NT2/D1 (cell line): ENCODE results near the gene MSMB.
"Not testable (repeated sequence)": the region's sequence is repeated elsewhere in the genome, so short reads cannot be mapped to it uniquely, and the experiment has no call there.

ENCODE experiments used
- DNase-seq: peaks from one replicate; pipeline ENCODE4 v3.0.0-alpha.2; 2011; ENCODE audit warnings: low read depth, low spot score
- H3K27me3 ChIP-seq: 2 replicates; pipeline ENCODE4 v1.6.0; 2011; ENCODE audit warnings: mild to moderate bottlenecking; ENCODE audit not compliant: insufficient read length, insufficient read depth
- H3K36me3 ChIP-seq: 2 replicates; pipeline ENCODE4 v1.6.1; 2011; ENCODE audit warnings: mild to moderate bottlenecking, low read length, mixed read lengths; ENCODE audit not compliant: insufficient read depth, insufficient read length
- H3K4me1 ChIP-seq: 2 replicates; pipeline ENCODE4 v1.5.1; 2011; ENCODE audit not compliant: insufficient read depth, insufficient read length
- H3K4me3 ChIP-seq: 2 replicates; pipeline ENCODE4 v1.5.1; 2011; ENCODE audit warnings: low read depth; ENCODE audit not compliant: insufficient read length
- H3K9ac ChIP-seq: 2 replicates; pipeline ENCODE4 v1.6.0; 2011; ENCODE audit warnings: low read depth; ENCODE audit not compliant: insufficient read length
- H3K9me3 ChIP-seq: 2 replicates; pipeline ENCODE4 v1.5.1; 2011; ENCODE audit warnings: mild to moderate bottlenecking, low read length; ENCODE audit not compliant: insufficient read depth
- SUZ12 ChIP-seq: IDR thresholded peaks from 2 replicates; pipeline ENCODE4 v1.6.1; 2011; ENCODE audit not compliant: insufficient read length, insufficient read depth; ENCODE audit errors: extremely low read depth
- YY1 ChIP-seq: IDR thresholded peaks from 2 replicates; pipeline ENCODE4 v1.6.1; 2011; ENCODE audit not compliant: insufficient read length, insufficient read depth
- ZNF274 ChIP-seq: IDR thresholded peaks from 2 replicates; pipeline ENCODE4 v1.6.1; 2011; ENCODE audit warnings: mild to moderate bottlenecking, low read depth, low read length

MSMB gene

GRCh38 chr10:46014206-46014605 is 31.9 kb downstream of the MSMB start:
- Histone ChIP-seq H3K27me3 (no peaks in the 10 kb centered on the region), H3K36me3 (peaks cover 70% of the 10 kb centered on the region), H3K4me1 (no peaks in the 10 kb centered on the region), H3K9me3 (no peaks in the 10 kb centered on the region), H3K4me3 (no peak overlapping the region), H3K9ac (no peak overlapping the region)
- TF ChIP-seq ZNF274 (no peak), YY1 (no peak), SUZ12 (no peak)
- DNase-seq = no peak

DNA sequence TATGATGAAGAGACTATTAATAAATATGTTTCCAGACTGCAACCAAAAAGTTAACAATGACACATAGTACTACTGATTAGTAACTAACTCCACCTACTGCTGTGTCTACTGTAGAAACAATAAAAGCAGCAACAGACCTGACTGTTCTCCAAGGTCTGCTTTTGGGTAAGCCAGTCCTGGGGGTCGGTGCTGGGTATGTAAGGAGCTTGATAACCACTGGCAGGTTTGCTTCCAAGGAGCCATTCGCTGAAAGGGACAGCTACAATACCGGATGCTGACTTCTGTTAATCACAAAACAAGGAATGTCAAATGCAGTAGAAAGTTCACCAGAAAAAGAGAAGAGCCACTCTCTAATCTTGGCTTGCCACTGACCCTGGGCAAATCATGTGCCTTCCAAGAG is 33.3 kb downstream of the MSMB start:
- no peak for DNase-seq
- H3K4me1 ChIP-seq = no peaks in the 10 kb centered on the region
- no peak overlapping the region for H3K4me3 ChIP-seq
- TF ChIP-seq SUZ12 (no peak), YY1 (no peak), ZNF274 (no peak)
- no peaks in the 10 kb centered on the region for H3K9me3 ChIP-seq
- no peak overlapping the region for H3K9ac ChIP-seq
- peaks cover 80% of the 10 kb centered on the region for H3K36me3 ChIP-seq
- no peaks in the 10 kb centered on the region for H3K27me3 ChIP-seq

DNA sequence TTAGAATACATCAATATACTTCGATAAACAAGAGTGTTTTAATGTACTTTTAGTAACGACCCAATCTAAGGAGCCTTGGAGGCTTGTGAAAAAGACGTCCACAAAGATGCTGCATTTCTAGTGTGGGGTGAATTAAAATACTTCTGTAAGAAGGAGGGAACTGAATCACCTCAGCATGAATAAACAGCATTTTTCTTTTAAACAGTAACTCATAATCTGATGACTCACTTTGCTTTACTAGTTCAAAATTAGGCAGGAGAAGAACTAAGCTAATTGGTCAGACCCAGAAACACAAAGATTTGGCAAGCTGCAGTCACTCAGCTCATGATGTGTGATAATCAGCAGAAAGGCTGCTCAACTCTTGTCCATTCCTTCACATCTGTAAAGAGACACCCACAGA is 39.9 kb downstream of the MSMB start:
- TF ChIP-seq ZNF274 = no peak
- no peak for TF ChIP-seq SUZ12
- no peak for TF ChIP-seq YY1
- no peak for DNase-seq
- Histone ChIP-seq H3K4me3 (no peak overlapping the region), H3K36me3 (peaks cover 87% of the 10 kb centered on the region), H3K27me3 (no peaks in the 10 kb centered on the region), H3K9me3 (no peaks in the 10 kb centered on the region), H3K4me1 (no peaks in the 10 kb centered on the region), H3K9ac (no peak overlapping the region)

GRCh38 chr10:46005383-46005782 is 40.7 kb downstream of the MSMB start:
- H3K4me3 ChIP-seq = no peak overlapping the region
- H3K9ac ChIP-seq = no peak overlapping the region
- H3K4me1 ChIP-seq = no peaks in the 10 kb centered on the region
- DNase-seq = no peak
- no peak for TF ChIP-seq SUZ12
- no peak for TF ChIP-seq YY1
- no peak for TF ChIP-seq ZNF274
- no peaks in the 10 kb centered on the region for H3K9me3 ChIP-seq
- H3K27me3 ChIP-seq = no peaks in the 10 kb centered on the region
- H3K36me3 ChIP-seq = peaks cover 88% of the 10 kb centered on the region

DNA sequence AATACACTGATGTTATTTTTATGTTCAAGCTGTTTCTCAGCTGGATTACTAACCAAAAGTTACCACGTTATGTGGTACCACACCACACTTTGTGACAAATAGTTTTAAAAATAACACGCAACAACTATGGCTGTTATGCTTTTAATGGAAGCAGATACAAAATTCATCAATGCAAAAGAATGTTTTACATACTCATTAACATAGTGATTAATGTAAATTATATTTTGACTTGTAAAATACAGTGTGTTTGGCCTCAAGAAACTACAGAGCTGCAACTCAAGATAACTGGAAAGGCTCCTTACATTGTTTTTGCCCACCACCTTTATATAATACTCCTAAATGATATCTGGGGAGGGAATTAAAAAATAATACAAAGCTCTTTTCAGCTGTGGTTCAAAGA is 41.1 kb downstream of the MSMB start:
- H3K4me1 ChIP-seq = no peaks in the 10 kb centered on the region
- no peak overlapping the region for H3K4me3 ChIP-seq
- DNase-seq = no peak
- TF ChIP-seq YY1 (no peak), ZNF274 (no peak), SUZ12 (no peak)
- H3K36me3 ChIP-seq = peaks cover 86% of the 10 kb centered on the region
- no peaks in the 10 kb centered on the region for H3K27me3 ChIP-seq
- H3K9me3 ChIP-seq = no peaks in the 10 kb centered on the region
- no peak overlapping the region for H3K9ac ChIP-seq

GRCh38 chr10:46002916-46003693 is 43.0 kb downstream of the MSMB start:
- no peak overlapping the region for H3K4me3 ChIP-seq
- no peak for DNase-seq
- no peak overlapping the region for H3K9ac ChIP-seq
- H3K4me1 ChIP-seq = no peaks in the 10 kb centered on the region
- no peaks in the 10 kb centered on the region for H3K27me3 ChIP-seq
- H3K36me3 ChIP-seq = peaks cover 74% of the 10 kb centered on the region
- no peaks in the 10 kb centered on the region for H3K9me3 ChIP-seq
- no peak for TF ChIP-seq ZNF274
- TF ChIP-seq YY1 = no peak
- TF ChIP-seq SUZ12 = no peak

DNA sequence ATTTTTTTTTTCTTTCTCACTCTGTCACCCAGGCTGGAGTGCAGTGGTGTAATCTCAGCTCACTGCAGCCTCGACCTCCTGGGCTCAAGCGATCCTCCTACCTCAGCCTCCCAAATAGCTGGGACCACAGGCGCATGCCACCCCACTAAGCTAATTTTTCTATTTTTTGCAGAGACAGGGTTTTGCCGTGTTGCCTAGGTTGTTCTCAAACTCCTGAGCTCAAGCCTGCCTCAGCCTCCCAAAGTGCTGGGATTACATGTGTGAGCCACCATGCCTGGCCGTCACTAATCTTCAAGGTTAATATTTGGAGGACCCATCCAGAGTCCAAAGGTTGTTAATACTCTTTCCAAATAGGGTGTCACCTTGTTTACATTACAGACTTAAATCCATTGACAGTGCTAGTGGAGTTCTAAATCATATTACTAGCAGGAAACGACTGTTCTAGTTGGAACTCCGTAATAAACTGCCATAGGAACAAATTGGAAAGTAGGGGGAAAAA is 43.8 kb downstream of the MSMB start:
- not testable (repeated sequence) for H3K27me3 ChIP-seq, H3K9ac ChIP-seq, DNase-seq, H3K4me1 ChIP-seq, H3K9me3 ChIP-seq, H3K4me3 ChIP-seq
- peaks cover 66% of the 10 kb centered on the region for H3K36me3 ChIP-seq
